HUES6 (cell line): ENCODE data around the gene CIAO2B.

ENCODE experiments used
- H3K27ac ChIP-seq: 2 replicates; pipeline ENCODE4 v1.7.0; 2013; ENCODE audit warnings: low read depth, mild to moderate bottlenecking, low read length, inconsistent platforms
- H3K27me3 ChIP-seq: 2 replicates; pipeline ENCODE4 v1.6.1; 2013; ENCODE audit warnings: low read length; ENCODE audit not compliant: control insufficient read depth, insufficient read depth
- H3K36me3 ChIP-seq: 2 replicates; pipeline ENCODE4 v1.6.1; 2013; ENCODE audit warnings: low read length; ENCODE audit not compliant: control insufficient read depth, insufficient read depth
- H3K4me1 ChIP-seq: 2 replicates; pipeline ENCODE4 v1.6.1; 2013; ENCODE audit warnings: low read length; ENCODE audit not compliant: control insufficient read depth, insufficient read depth
- H3K4me3 ChIP-seq: 2 replicates; pipeline ENCODE4 v1.5.1; 2013; ENCODE audit warnings: low read depth, low read length
- H3K9ac ChIP-seq: one replicate; pipeline ENCODE4 v1.6.1; 2013; ENCODE audit warnings: mild to moderate bottlenecking, low read length
- H3K9me3 ChIP-seq: 2 replicates; pipeline ENCODE4 v1.6.1; 2013; ENCODE audit warnings: low read depth, low read length; ENCODE audit not compliant: control insufficient read depth, insufficient read depth

Gene CIAO2B

GRCh38 chr16:66917741-66918140 lies 16.5 kb downstream of the CIAO2B start:
- H3K4me1 ChIP-seq = no peaks in the 10 kb centered on the region

DNA sequence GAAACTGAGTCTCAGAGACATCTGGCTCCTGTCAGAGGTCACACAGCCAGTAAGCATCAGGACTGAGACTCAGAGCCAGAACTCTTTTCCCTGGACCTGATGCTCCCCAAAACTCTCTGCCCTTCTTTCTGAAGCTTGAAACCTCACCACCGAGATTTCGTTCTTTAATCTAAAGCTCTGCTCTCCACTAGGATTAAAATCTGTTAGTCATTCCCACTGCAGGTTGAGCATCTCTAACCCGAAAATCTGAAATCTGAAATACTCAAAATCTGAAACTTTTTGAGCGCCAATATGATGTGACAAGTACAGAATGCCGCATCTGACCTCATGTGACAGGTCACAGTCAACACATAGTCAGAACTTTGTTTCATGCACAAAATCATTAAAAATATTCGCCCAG lies 17.7 kb downstream of the CIAO2B start:
- Histone ChIP-seq H3K4me1 (no peaks in the 10 kb centered on the region), H3K9ac (no peak overlapping the region), H3K4me3 (no peak overlapping the region), H3K27me3 (peaks cover 43% of the 10 kb centered on the region), H3K36me3 (no peaks in the 10 kb centered on the region), H3K27ac (no peak overlapping the region), H3K9me3 (no peaks in the 10 kb centered on the region)

More at GRCh38 chr16:66917741-66918140, 16.5 kb downstream of the CIAO2B start:
- no peak overlapping the region for H3K27ac ChIP-seq
- no peaks in the 10 kb centered on the region for H3K9me3 ChIP-seq
- no peaks in the 10 kb centered on the region for H3K36me3 ChIP-seq
- no peak overlapping the region for H3K9ac ChIP-seq
- H3K4me3 ChIP-seq = no peak overlapping the region
- peaks cover 50% of the 10 kb centered on the region for H3K27me3 ChIP-seq

- no peaks in the 10 kb centered on the region for H3K4me1 ChIP-seq
- H3K27ac ChIP-seq = no peak overlapping the region
- H3K27me3 ChIP-seq = peaks cover 32% of the 10 kb centered on the region
- H3K36me3 ChIP-seq = no peaks in the 10 kb centered on the region
- no peak overlapping the region for H3K9ac ChIP-seq
- H3K4me3 ChIP-seq = no peak overlapping the region
- no peaks in the 10 kb centered on the region for H3K9me3 ChIP-seq
These were observed 19.2 kb downstream of the CIAO2B start for GRCh38 chr16:66915041-66915440.

GRCh38 chr16:66914541-66914940 lies 19.7 kb downstream of the CIAO2B start:
- no peak overlapping the region for H3K9ac ChIP-seq
- H3K27me3 ChIP-seq = peaks cover 28% of the 10 kb centered on the region
- no peaks in the 10 kb centered on the region for H3K9me3 ChIP-seq
- no peaks in the 10 kb centered on the region for H3K4me1 ChIP-seq
- no peak overlapping the region for H3K4me3 ChIP-seq
- no peaks in the 10 kb centered on the region for H3K36me3 ChIP-seq
- no peak overlapping the region for H3K27ac ChIP-seq

DNA sequence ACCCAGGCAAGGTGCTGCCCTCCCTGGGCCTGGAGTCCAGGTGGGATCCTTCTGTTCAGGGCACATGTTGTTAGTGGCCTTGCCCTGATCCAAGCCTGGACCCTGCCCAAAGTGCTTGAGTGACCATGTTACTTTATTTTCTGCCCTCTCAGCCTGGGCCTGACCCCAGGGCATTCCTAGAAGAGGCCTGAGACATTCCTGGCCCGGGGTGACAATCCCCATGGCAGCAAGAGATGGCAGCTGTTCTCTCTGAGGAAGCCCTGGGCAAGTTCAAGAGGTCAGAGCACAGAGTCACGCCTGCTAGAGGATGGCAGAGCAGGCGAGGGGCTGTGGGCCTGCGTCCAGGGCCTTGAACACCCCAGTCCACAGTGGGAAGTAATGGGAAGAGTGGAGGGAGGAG lies 20.5 kb downstream of the CIAO2B start:
- Histone ChIP-seq H3K4me3 (no peak overlapping the region), H3K27me3 (peaks cover 25% of the 10 kb centered on the region), H3K4me1 (no peaks in the 10 kb centered on the region), H3K9me3 (no peaks in the 10 kb centered on the region), H3K36me3 (no peaks in the 10 kb centered on the region), H3K9ac (no peak overlapping the region), H3K27ac (no peak overlapping the region)

- Histone ChIP-seq H3K36me3 (no peaks in the 10 kb centered on the region), H3K4me3 (no peak overlapping the region), H3K27ac (no peak overlapping the region), H3K4me1 (no peaks in the 10 kb centered on the region), H3K27me3 (peaks cover 26% of the 10 kb centered on the region), H3K9ac (no peak overlapping the region), H3K9me3 (no peaks in the 10 kb centered on the region)
These were observed 21.1 kb downstream of the CIAO2B start for GRCh38 chr16:66913081-66913480.

DNA sequence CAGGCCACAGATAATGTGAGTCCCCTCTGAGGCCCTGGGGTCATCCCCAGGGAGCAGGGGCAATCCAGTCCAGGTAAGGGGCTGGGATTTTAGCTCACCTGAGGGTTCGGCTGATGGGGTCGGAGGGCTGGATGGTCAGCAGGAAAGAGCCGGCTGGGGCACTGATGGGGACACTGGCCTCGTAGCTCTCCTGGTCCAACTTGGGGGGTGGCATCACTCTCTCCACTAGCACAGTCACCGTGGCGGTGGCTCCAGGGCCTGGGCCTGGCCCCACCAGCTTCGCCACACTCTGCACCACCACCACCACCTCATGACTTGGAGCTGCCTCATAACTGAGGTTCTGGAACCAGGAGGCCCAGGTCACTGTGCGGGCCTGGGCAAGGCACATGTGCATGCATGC lies 22.4 kb downstream of the CIAO2B start:
- H3K27me3 ChIP-seq = peaks cover 31% of the 10 kb centered on the region
- no peak overlapping the region for H3K27ac ChIP-seq
- no peak overlapping the region for H3K9ac ChIP-seq
- H3K4me3 ChIP-seq = no peak overlapping the region
- H3K9me3 ChIP-seq = no peaks in the 10 kb centered on the region
- H3K36me3 ChIP-seq = no peaks in the 10 kb centered on the region
- no peaks in the 10 kb centered on the region for H3K4me1 ChIP-seq

GRCh38 chr16:66911112-66911511 lies 23.1 kb downstream of the CIAO2B start:
- no peaks in the 10 kb centered on the region for H3K4me1 ChIP-seq
- H3K9ac ChIP-seq = no peak overlapping the region
- no peaks in the 10 kb centered on the region for H3K36me3 ChIP-seq
- no peaks in the 10 kb centered on the region for H3K9me3 ChIP-seq
- H3K27ac ChIP-seq = no peak overlapping the region
- H3K4me3 ChIP-seq = no peak overlapping the region
- H3K27me3 ChIP-seq = peaks cover 28% of the 10 kb centered on the region

DNA sequence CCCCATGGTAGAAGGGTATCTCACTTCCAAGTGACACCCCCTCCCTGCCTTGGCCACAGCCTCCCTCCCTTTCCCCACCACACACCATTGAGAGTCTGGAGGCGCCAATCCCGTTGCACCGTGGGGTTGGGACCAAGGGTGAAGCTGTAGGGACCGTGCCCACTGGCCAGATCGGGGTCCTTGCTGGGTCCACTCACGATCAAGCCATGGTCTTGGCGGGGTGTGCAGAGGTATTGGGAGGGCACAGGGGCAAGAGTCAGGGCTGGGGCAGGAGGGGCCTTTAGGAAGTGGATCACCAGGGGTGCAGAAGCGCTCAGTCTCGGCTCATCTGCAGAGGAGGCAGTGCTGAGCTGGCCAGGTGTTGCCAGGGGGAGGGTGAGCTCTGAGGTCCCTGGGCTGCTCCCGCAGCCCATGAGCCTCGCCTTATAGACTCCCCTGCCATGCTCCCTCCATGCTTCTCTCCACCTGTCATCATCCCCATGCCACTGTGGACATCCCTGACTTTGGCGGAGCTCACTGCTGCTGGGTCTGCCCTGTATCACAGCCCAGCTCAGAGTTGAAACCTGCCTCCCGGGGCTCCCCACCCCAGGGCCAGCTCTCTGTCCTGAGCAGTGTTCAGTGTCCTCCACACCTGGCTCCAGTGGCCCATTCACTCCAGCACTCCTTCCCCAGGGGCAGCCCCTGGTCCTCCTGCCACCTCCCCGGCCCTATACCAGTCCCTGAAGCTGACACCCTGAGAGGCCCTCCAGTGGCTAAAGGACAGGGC lies 23.8 kb downstream of the CIAO2B start:
- Histone ChIP-seq H3K9ac (no peak overlapping the region), H3K9me3 (no peaks in the 10 kb centered on the region), H3K4me3 (no peak overlapping the region), H3K4me1 (peaks cover 4% of the 10 kb centered on the region; the same call in 1 of the 2 replicates), H3K27me3 (peaks cover 25% of the 10 kb centered on the region), H3K27ac (no peak overlapping the region), H3K36me3 (no peaks in the 10 kb centered on the region)

- Histone ChIP-seq H3K27me3 (peaks cover 13% of the 10 kb centered on the region; the same call in 1 of the 2 replicates), H3K4me3 (no peak overlapping the region), H3K4me1 (peaks cover 5% of the 10 kb centered on the region; the same call in 1 of the 2 replicates), H3K9ac (no peak overlapping the region), H3K9me3 (no peaks in the 10 kb centered on the region), H3K27ac (no peak overlapping the region), H3K36me3 (no peaks in the 10 kb centered on the region)
These were observed 25.2 kb downstream of the CIAO2B start for GRCh38 chr16:66908762-66909559.

DNA sequence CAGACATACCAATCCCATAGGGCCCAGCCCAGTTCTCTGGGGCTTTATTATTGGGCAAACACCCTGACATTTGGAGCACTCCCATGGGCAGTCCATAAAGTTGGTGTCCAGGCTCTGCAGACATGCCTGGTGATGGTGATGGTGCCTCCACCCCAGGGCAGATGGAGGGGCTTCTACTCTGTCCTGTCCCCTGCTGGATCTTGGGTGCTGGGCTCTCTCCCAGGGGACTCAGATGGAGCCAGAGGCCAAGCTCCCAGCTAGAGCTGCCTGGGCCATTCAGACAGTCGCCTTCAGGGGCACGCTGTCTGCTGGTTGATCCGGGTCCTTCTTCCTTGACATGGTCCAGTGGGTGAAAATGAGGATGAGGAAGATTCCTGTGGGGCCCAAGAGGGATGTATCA lies 26.1 kb downstream of the CIAO2B start:
- peaks cover 13% of the 10 kb centered on the region; the same call in 1 of the 2 replicates for H3K27me3 ChIP-seq
- H3K4me3 ChIP-seq = no peak overlapping the region
- H3K27ac ChIP-seq = no peak overlapping the region
- peaks cover 5% of the 10 kb centered on the region; the same call in 1 of the 2 replicates for H3K4me1 ChIP-seq
- H3K9ac ChIP-seq = no peak overlapping the region
- H3K36me3 ChIP-seq = no peaks in the 10 kb centered on the region
- no peaks in the 10 kb centered on the region for H3K9me3 ChIP-seq
